GM19328 (cell line): Measurements from ENCODE around the gene NAALAD2.
"Not testable (repeated sequence)": the region's sequence is repeated elsewhere in the genome, so short reads cannot be mapped to it uniquely, and the experiment has no call there.

Experiments used
- ATAC-seq: cut with Tn5 transposase; IDR thresholded peaks from one replicate; pipeline ENCODE4 v1.9.1; 2021; ENCODE audit warnings: mild to moderate bottlenecking, moderate library complexity; ENCODE audit not compliant: unreplicated experiment

Gene NAALAD2

DNA sequence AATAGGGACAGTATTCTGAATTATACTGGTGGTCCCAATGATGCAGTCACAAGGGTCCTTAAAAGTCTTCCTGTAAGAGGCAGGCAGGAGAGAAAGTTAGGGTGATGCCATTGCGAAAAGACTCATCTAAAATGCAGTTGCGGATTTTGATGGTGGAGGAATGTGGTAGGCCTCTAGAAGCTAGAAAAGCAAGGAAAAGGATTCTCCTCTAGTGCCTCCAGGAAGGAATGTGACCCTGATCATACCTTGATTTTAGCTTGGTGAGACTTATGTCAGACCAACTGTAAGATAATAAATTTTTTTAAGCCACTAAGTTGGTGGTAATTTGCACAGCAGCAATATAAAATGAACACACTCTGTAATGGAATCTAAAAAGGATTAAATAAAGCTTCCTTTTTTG, 54.5 kb downstream of the NAALAD2 start:
- no peak for ATAC-seq

DNA sequence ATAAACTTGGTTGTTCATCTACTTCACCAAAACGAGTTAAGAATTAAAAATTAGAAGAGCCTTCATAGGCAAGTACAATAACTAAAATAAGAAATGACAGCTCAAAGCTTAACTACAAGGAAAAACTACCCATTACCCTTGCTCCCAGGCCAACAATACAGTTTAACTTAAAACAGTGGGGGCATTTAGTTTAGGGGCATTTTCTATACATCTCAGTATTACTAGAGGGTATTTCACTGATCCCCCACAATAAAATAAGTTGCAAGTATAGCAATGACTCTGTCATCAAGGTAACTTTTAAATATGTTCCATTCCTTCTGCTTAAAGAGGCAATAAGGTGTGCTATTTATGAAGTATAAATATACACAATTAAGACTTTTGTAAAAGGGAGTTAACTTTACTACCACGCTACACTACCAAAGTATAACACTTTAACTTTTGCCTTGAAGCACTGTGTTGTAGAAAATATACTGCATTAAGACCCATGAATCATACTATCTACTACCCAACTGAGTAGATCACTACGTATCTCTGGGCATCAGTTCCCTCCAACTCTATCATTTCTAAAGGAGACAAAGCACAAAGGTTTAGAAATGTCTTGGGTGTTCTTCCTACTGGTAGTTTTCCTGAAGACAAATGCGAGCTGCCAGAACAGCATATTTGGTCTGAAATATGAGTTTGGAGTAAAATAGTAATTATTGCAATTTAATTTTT, 58.6 kb downstream of the NAALAD2 start:
- no peak for ATAC-seq

DNA sequence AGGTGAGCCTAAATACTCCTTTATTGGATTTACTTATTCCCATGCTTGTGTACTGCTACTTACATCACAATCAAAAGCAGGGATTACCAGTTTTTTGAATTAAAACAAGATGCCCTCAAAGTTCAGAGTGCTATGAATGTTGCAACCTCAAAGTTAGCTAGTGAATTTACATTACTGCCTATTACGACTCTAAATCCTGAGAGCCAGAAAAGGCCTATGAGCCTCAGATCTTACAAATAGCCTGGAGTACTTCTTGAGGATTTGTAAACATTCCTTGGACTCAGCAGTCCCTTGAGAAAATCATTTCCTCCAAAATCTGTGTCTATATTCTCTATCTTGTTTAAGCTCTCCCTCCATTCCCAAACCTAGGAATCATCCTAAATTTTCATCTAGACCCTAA, 62.9 kb downstream of the NAALAD2 start:
- no peak for ATAC-seq

DNA sequence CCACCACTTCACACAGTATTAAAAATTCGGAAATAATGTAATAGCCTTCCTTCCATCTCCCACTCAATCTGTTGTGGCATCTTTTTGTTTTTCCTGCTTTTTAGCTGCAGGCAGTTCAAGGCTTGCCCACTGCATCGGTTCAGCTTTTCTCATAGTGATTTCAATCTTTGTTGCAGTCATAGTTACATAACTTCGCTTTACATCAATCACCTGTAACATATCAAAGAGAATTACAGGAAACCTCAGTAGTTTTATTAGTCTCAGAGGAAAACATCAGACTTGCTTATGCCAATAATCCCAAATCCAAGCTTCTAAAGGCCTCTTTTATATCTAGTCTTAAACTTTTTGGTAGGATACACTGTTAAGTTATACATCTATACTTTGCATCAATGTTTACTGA, 67.9 kb downstream of the NAALAD2 start:
- no peak for ATAC-seq

DNA sequence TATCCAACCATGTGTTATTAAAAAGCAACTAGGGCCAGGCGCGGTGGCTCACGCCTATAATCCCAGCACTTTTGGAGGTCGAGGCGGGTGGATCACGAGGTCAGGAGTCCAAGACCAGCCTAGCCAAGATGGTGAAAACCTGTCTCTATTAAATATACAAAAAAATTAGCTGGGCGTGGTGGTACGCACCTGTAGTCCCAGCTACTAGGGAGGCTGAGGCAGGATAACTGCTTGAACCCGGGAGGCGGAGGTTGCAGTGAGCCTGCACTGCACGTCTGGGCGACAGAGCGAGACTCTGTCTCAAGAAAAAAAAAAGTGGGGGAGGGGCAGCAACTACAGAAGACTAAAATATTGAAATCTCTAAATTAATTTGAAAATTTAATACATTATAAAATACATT, 69.9 kb downstream of the NAALAD2 start:
- ATAC-seq: no peak

DNA sequence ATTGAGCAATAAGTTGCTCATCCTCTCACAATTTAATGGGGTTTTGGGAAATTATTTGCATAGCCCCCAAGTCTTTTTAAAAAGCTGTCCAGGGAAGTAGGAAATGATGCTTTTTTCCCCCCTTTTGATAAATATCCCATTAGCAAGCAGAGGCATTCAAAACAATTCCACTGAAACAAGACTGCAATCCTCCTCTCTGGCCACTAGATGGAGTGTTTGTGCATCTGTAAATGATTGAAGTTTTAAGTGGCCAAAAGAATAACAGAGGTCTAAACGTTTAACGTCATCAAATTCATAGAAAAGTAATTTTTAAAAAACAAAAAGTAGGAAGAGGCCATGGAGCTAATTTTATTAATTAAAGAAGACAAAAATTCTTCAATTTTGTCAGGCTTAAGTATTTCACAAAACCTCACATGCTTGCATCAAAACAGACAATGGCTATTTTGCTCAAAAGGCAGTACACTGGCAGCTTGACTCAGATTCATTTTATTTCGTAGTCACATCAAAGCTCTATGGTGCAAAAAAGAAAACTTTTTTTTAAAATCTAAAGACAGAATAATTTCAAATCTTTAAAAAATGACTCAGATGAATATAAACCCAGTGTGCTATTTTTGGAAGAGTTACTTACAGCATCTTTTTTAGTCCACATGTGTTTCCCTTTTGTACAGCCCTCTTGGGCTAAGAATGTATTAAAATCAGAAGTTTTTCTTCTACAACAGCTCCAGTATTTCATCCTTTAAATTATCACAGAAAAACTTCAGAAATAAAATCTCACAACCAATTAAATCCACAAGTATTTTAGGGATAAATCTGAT, 70.6 kb downstream of the NAALAD2 start:
- ATAC-seq: peak; percentile 71

DNA sequence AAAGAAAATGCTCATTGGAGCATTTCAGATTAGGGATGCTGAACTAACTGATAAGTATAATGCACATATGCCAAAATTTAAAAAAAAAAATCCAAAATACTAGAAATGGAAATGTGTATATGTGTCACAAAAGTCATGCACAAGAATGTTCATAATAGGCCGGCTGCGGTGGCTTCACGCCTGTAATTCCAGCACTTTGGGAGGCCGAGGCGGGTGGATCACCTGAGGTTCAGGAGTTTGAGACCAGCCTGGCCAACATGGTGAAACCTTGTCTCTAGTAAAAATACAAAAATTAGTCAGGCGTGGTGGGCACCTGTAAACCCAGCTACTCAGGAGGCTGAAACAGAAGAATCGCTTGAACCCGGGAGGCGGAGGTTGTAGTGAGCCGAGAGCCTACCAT, 73.5 kb downstream of the NAALAD2 start:
- ATAC-seq: not testable (repeated sequence)

DNA sequence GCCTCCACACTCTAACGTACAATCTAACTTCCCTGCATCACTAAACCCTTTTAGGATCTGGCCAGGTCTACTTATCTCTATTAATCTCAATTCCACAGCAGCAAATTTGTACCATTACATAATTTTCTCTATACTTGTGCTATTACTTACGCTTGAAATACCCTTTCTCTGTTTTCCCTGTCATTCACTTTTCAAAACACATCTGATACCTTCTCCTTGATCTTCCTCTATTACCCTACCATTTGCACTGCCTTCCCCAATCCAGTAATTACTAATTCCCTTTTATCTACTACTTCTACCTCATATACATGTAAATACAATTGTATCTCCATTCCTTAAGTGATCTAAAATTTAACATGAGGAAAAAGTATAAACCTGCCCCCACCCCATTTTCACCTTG, 74.4 kb downstream of the NAALAD2 start:
- no peak for ATAC-seq

DNA sequence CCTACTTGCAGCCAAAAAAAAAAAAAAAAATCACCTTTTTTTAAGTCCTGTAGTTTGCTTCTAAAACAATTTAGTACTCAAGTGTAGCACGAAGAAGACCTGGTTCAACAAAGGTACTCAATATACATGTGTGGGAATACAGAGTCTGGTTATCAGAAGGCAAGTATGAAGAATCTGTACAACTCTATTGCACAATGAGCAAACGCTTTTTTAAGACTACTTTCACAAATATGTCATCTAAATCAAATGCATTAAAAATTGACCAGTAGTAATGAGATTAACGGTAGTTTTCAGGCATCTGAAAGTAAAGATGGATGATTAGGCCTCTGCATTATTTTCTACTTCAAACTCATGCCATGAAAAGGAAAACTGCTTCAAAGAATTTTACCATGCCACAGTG, 78.9 kb downstream of the NAALAD2 start:
- no peak for ATAC-seq

DNA sequence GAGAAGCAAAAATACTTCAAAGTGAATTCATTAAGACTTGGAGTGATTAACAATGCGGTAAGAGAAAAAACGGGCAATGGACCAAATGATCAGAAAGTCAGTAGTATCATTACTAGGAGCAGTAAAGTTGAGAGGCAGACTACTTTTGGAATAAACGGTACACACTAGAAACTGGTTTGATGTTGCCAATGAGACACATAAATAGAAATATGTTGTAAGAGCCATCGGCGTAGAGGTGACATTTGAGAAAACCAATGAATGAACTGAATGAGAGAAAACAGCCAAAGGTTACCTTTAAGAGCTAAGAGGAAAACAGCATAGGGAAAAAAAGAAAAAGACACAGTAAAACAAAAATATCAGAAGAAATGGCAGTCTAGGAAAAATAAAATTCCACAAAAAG, 82.1 kb downstream of the NAALAD2 start:
- no peak for ATAC-seq

DNA sequence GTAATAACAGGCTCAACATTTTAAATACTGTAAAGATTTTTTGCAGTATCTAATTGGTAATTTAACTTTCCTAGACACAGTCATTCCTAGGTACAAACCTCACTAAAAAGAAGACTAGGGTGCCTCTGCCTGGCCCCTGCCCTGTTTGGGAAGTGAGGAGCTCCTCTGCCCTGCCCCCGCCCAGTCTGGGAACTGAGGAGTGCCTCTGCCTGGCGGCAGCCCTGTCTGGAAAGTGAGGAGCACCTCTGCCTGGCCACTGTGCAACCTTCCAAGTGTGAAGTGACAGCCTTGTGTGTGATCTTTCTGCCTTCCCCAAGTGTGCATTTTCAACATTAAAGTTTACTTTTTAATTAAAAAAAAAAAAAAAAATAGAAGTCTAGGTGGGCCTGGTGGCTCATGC, 84.1 kb downstream of the NAALAD2 start:
- no peak for ATAC-seq

DNA sequence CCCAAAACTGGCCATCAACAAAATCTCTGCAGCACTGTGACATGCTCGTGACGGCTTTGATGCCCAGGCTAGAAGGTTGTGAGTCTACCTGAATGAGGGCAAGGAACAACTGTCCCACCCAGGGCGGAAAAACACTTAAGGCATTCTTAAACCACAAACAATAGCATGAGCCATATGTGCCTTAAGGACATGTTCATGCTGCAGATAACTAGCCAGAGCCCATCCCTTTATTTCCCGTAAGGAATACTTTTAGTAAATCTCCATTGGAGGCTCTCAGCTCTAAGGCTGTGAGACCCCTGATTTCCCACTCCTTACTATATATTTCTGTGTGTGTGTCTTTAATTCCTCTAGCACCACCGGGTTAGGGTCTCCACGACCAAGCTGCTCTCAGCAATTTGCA, 85.0 kb downstream of the NAALAD2 start:
- ATAC-seq: no peak

DNA sequence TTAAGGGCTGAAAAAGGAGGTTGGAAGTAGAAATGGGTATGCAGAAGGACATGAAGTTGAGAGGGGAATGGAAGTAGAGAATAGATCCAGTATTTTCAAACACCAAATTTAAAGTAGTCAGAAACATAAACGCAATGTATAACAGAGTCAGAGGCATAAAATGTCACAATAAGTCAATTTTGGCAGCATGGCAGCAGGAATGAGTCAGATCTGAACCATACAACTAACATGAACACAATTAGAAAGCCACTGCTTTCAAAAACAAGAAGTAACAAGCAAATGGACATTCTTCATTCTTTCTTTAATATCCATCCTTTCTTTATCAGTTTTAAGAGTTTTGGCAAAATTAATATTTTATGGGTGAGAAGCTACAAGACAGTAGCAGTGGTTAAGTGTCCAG, 85.9 kb downstream of the NAALAD2 start:
- ATAC-seq: no peak

DNA sequence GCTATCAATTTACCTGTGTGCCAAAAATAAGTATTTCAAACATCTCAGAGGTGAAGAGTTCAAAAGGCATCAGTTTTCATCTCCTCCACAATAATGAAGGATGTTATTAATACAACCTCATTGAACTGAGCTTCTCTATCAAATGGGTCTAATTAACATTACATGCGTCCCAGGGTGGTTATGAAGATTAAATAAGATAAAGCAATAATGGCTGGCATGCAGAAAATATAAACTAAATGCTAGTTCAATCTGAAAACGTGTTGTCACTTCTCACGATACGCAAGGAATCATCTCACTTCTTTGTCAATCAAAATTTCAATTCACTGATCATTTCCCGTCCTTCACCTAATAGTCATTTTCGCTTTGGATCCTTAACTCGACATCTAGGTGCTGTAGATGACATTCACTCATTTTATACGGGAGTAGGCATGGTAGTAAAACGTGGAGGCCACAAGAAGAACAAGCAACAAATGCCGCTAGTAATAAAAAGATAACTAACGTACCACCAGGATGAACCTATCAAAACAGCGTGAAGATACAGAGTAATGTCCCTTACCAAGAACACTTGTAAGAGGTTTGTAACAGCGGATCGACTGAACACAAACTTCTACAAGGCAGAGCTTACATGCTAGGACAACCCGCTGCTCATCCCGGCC, 87.5 kb downstream of the NAALAD2 start:
- no peak for ATAC-seq

DNA sequence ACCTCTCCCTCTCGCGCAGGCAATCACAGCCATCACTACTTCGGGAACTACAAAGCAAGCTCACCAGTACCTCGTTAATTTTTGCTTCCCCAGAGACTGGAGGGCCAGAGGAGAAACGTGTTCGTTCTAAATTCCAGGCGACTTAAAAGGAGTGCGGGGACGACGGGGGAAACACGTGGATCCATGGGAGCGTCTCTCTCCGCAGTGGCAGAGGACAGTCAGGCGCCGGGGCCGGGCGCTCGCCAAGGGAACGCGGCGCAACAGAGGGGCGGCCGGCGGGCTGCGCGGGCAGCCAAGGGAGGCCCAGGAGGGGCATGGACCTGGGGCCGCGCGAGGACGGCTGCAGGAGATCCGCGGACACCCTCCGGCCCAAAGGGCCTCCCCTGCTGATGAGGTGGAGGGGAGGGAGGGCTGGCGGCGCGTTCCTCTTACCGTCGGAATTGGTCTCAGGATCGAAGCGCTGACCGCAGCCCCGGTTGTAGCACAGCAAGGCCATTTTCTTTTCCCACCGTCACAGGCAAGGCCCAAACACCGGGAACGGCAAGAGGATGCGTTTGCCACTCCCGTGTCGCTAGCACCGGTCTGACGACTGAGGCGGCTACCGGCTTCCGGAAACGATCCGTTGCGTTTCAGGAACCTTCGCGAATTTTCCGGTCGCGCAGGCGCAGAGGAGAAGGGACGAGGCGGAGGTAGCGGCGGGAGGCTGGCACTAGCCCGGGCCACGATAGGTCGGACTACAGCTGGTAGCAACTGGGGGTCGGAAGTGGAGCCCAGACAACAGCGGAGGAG, 88.2 kb downstream of the NAALAD2 start, which contains the start of gene CHORDC1:
TSS of gene CHORDC1 (minus strand) at position 591 of the 789 bp plus-strand sequence. CDS start at position 496, 95 bp downstream.
- ATAC-seq: peak; percentile 91

DNA sequence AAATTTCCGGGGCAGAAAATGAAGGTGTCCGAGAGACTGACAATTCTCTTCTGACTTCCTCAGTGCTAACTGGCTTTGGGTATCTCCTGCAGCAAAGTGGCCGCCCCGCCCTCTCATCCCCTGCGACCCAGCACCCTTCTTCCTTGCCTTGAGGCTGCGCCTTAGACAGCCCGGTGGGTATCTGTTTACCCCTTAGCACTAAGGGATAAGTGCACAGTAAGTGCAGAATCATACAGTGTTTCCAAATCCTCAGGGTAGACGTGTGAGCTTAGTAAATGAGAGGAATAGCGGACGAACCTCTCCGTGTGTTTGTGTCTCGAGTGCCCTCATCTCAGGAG, 88.8 kb downstream of the NAALAD2 start:
- peak; percentile 49 for ATAC-seq

DNA sequence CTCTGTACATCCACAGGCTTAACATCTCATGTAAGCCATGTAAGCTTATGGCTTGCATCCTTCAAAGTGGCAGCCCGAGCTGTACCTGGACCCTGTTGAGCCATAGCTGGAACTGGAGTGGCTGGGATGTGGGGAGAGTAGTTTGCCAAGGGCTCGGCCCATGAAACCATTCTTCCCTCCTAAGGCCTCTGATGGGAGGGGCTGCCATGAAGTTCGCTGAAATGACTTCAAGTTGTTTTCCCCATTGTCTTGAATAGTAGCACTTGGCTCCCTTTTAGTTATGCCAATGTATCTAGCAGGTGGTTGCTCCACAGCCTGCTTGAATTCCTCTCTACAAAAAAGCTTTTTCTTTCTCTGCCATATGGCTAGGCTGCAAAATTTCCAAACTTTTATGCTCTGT, 93.6 kb downstream of the NAALAD2 start:
- ATAC-seq: no peak

DNA sequence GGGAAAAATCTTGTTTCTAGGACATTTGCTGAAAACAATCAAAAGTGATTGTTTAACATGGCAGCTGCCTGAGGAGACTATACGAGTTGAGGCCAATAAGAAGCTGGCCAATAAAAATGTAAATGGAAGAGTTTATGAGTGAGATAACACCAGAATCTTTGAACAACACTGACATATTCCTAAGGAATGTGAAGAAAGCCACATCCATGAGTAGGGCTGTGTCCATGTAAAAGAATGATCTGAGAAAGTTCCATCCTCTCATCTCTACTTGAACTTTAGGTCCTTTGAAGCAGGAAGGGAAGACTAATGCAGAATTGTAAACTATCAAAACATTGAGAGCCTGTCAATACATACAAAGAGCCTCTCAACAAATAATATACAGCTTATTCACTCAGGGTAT, 95.3 kb downstream of the NAALAD2 start:
- no peak for ATAC-seq

DNA sequence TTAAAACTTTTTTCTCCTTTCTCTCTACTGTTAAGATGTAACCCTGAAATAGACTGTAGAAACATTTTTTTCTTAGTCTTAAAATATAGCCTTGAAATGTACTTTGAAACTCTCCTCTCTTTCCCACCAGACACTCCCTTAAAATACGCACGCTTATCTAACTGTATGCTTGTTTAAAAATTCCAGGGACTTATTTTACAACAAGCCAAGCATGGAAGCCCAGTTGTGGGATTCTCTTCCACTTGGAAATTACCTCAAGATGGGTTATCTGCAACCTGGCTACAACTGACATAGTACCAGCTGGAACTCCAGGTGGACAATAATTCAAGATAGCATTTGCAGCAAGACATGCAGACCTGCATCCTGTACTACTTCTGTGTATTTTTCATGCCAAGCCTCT, 100.5 kb downstream of the NAALAD2 start:
- no peak for ATAC-seq

DNA sequence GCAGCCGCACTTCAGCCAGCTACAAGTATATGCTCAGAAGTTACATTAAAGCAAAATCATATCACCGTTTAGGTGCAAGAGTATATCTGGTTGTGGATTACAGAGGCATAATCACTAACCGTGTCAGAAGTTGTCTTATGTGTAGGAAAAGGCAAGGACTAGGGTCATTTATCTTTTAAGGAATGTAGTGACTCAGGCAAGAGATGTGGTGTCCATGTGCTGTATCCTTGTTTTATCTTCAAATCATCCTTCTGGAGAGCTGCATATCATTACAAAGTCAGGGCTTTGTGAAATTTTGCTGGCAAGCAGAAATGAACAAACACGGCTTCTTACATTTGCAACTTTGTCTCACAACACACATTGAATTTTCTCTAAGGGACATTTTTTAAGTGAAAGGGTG, 101.1 kb downstream of the NAALAD2 start:
- ATAC-seq: no peak

DNA sequence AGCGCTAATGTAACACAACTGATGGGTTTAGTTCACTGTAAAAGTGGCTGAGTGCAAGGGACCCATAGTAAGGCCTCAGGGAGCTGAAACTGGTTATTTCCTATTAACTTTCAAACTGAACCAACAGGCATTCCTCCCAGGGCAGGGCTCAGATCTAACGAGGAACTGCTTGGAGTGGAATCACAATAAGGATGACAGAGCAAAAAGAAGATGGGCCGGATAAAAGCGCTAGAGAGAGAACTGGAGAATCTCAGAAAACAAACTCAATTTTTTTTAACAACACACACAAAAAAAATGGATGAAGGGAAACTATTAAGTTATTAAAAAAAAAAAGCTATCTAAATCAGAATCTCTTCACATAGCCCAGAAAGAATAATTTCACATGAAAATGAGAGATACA, 102.5 kb downstream of the NAALAD2 start:
- ATAC-seq: no peak
